Gastrocnemius medialis (tissue), 4 donors: ENCODE data around the gene GLYATL1.

Experiments used
- CTCF ChIP-seq, 5 experiments: fragments of 450-650 bp in 3 of 5; fragments of 200-600 bp in 2 of 5; sonication (generic) in 2 of 5; IDR thresholded peaks in 4 of 5; conservative IDR thresholded peaks in 1 of 5; 1 replicate in 4 of 5; 2 replicates in 1 of 5; pipeline ENCODE4 v1.5.1; 2016 to 2019; ENCODE audit warnings: antibody characterized with exemption in 5 of 5, mild to moderate bottlenecking in 3 of 5, moderate library complexity in 3 of 5
- POLR2A ChIP-seq, 2 donors: fragments of 450-650 bp; IDR thresholded peaks; one replicate each; pipeline ENCODE4 v1.6.1; 2017; ENCODE audit warnings: antibody characterized with exemption in 2 of 2, mild to moderate bottlenecking in 2 of 2, moderate library complexity in 2 of 2

DNA sequence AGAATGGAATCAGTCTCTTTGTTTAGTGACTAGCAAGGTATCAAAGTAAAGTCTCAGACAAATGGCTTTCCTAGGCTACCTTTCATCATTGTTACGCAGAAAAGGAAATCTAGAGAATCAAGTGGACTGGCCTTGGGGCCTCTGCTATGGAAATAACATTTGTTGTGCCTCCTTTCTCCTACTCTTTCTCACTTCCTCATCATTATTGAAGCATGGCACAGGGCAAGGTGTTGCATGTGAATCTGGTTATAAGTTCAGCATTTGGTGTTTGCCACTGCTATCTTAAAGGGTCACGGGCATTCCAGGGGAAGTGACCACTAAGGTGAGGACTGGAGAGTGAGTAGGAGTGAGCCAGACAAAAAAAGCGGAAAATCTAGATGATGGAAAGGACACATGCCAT is 54.9 kb downstream of the GLYATL1 start:
- TF ChIP-seq CTCF (IDR thresholded peaks at IDR 0.05 in 4 of 5, conservative IDR thresholded peaks at IDR 0.05 in 1 of 5) (no peak), POLR2A (IDR thresholded peaks at IDR 0.05) (no peak)
